ENCODE results near the gene SCNN1B. TPM values are rescaled to one million over a fixed set of nuclear protein-coding genes. Genes with fewer than 3 reads are reported as not detected.

SCNN1B gene
- total RNA-seq, 1 donor from 2014 or later = 0.34 TPM

GRCh38 chr16:23356941-23357340 is 54.8 kb downstream of the SCNN1B start:
- DNase-seq = no peak
- Mint-ChIP-seq H3K9me3 (ENCODE audit: unreplicated experiment) (peaks cover 5% of the 10 kb centered on the region), H3K4me3 (ENCODE audit: unreplicated experiment) (no peak overlapping the region), H3K36me3 (ENCODE audit: unreplicated experiment) (peaks cover 9% of the 10 kb centered on the region), H3K4me1 (ENCODE audit: low read depth, unreplicated experiment) (no peaks in the 10 kb centered on the region), H3K27ac (ENCODE audit: unreplicated experiment) (no peak overlapping the region), H3K27me3 (ENCODE audit: unreplicated experiment) (peaks cover 1% of the 10 kb centered on the region)
- no peak for TF ChIP-seq CTCF (IDR thresholded peaks at IDR 0.05; ENCODE audit: partially characterized antibody, unreplicated experiment)

GRCh38 chr16:23357761-23358290 is 55.7 kb downstream of the SCNN1B start:
- Mint-ChIP-seq H3K36me3 (ENCODE audit: unreplicated experiment) (peaks cover 4% of the 10 kb centered on the region), H3K27ac (ENCODE audit: unreplicated experiment) (no peak overlapping the region), H3K4me1 (ENCODE audit: low read depth, unreplicated experiment) (no peaks in the 10 kb centered on the region), H3K9me3 (ENCODE audit: unreplicated experiment) (peaks cover 4% of the 10 kb centered on the region), H3K4me3 (ENCODE audit: unreplicated experiment) (no peak overlapping the region), H3K27me3 (ENCODE audit: unreplicated experiment) (peaks cover 3% of the 10 kb centered on the region)
- DNase-seq = no peak
- TF ChIP-seq CTCF (IDR thresholded peaks at IDR 0.05; ENCODE audit: partially characterized antibody, unreplicated experiment) = no peak

- H3K27ac Mint-ChIP-seq (ENCODE audit: unreplicated experiment) = no peak overlapping the region
Measured at GRCh38 chr16:23359092-23359760, 57.1 kb downstream of the SCNN1B start.

GRCh38 chr16:23362460-23363317 is 60.6 kb downstream of the SCNN1B start:
- Mint-ChIP-seq H3K4me3 (ENCODE audit: unreplicated experiment) (no peak overlapping the region), H3K36me3 (ENCODE audit: unreplicated experiment) (no peaks in the 10 kb centered on the region), H3K4me1 (ENCODE audit: low read depth, unreplicated experiment) (no peaks in the 10 kb centered on the region), H3K27ac (ENCODE audit: unreplicated experiment) (no peak overlapping the region), H3K9me3 (ENCODE audit: unreplicated experiment) (peaks cover 1% of the 10 kb centered on the region), H3K27me3 (ENCODE audit: unreplicated experiment) (peaks cover 5% of the 10 kb centered on the region)
- DNase-seq = no peak
- no peak for TF ChIP-seq CTCF (IDR thresholded peaks at IDR 0.05; ENCODE audit: partially characterized antibody, unreplicated experiment)

More at GRCh38 chr16:23359092-23359760, 57.1 kb downstream of the SCNN1B start:
- no peaks in the 10 kb centered on the region for H3K4me1 Mint-ChIP-seq (ENCODE audit: low read depth, unreplicated experiment)
- peaks cover 4% of the 10 kb centered on the region for H3K9me3 Mint-ChIP-seq (ENCODE audit: unreplicated experiment)
- DNase-seq = no peak
- H3K36me3 Mint-ChIP-seq (ENCODE audit: unreplicated experiment) = no peaks in the 10 kb centered on the region
- no peak overlapping the region for H3K4me3 Mint-ChIP-seq (ENCODE audit: unreplicated experiment)
- peaks cover 5% of the 10 kb centered on the region for H3K27me3 Mint-ChIP-seq (ENCODE audit: unreplicated experiment)
- TF ChIP-seq CTCF (IDR thresholded peaks at IDR 0.05; ENCODE audit: partially characterized antibody, unreplicated experiment) = no peak
